Measurements from ENCODE around the gene PMPCB.

DNA sequence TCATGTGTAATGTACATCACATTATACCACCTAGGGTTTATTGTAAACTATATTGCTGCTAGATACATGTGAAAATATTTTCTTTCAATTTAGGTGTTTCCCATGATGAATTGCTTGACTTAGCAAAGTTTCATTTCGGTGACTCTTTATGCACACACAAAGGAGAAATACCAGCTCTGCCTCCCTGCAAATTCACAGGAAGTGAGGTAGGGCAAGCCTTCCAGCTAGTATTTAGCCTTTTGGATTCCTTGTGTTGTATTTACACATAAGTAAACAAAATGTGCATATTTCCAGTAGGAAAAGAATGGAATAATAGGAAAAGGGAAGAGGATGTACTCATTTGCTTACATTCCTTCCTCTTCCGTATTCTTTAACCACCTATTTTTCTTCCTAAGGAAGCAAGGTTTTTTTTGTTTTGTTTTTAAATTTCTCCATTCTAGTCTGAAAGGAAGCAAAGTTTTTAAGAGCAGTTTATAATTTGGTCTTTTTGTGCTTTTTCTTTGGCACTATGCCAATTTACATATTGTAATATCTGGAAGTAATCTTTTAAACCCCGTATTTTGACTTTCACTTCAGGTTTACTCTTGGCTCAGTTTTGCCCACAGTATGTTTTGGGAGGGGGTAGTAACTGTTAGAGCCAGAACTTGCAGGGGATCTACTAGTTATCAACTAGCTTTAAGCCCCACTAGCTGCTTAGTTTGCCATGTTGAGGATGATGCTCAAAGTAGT is 10.4 kb downstream of the PMPCB start:
- TF ChIP-seq CTCF (IDR thresholded peaks at IDR 0.05) (no peak), POLR2A (IDR thresholded peaks at IDR 0.05) (no peak), POLR2AphosphoS5 (IDR thresholded peaks at IDR 0.05) (no peak), EP300 (IDR thresholded peaks at IDR 0.05) (no peak)
